HepG2 (cell line): Measurements from ENCODE around the gene MYO5A. TPM values are rescaled to one million over a fixed set of nuclear protein-coding genes. Genes with fewer than 3 reads are reported as not detected.

Experiments
- ATAC-seq: fragments of 200-7000 bp; cut with Tn5 transposase; 3 replicates; pipeline ENCODE4 v1.9.1; 2020; ENCODE audit warnings: mild to moderate bottlenecking, moderate library complexity
- BruUV-seq: library from RNA; stranded (reverse); fragments of 400-500 nt; replicated peaks from 2 replicates; lab custom pipeline; 2021; lab: Mats Ljungman, UMichigan
- CTCF ChIA-PET: fragments of 300-600 bp; formaldehyde crosslinking; extraction: SDS; loops from one replicate; lab custom pipeline; 2021; ENCODE audit warnings: low total read pairs, inconsistent platforms, low intra/inter-chr PET ratio; lab: Yijun Ruan, JAX
- POLR2A ChIA-PET: fragments of 350-600 bp; sonication (Branson Sonifier 250); formaldehyde crosslinking; loops from one replicate; lab custom pipeline; 2020; ENCODE audit warnings: antibody characterized with exemption, inconsistent platforms; lab: Yijun Ruan, JAX
- DNase-seq: peaks from one replicate; pipeline ENCODE4 v3.0.0-alpha.2; 2015; ENCODE audit warnings: low spot score
- FAIRE-seq: peaks from 3 replicates; lab custom pipeline; 2011; peaks lifted over from hg19 to GRCh38; lab: Jason Lieb, UNC
- H2AFZ ChIP-seq: one replicate; pipeline ENCODE4 v1.6.1; 2011; ENCODE audit warnings: low read length, inconsistent platforms
- H3K27ac ChIP-seq: fragments of 300-600 bp; 3 replicates; pipeline ENCODE4 v1.8.0; 2011; ENCODE audit warnings: mixed run types, mild to moderate bottlenecking, mixed read lengths, low read length, inconsistent platforms; ENCODE audit not compliant: insufficient read depth; ENCODE audit errors: extremely low read length
- H3K27me3 ChIP-seq, 2 experiments: fragments of 200-600 bp in 1 of 2; 2 replicates in 1 of 2; 3 replicates in 1 of 2; pipeline versions ENCODE4 v1.6.0 to v1.8.0; 2011; ENCODE audit warnings: low read length in 2 of 2, mild to moderate bottlenecking in 2 of 2, moderate library complexity in 2 of 2, inconsistent platforms in 1 of 2; ENCODE audit not compliant: insufficient read depth in 2 of 2, control insufficient read depth in 1 of 2
- H3K36me3 ChIP-seq, 2 experiments: fragments of 200-600 bp in 1 of 2; replicated peaks in 1 of 2; 2 replicates in 1 of 2; 3 replicates in 1 of 2; pipeline versions ENCODE4 v1.5.1 to v1.8.0; 2011; ENCODE audit warnings: low read length in 2 of 2, inconsistent platforms in 1 of 2; ENCODE audit not compliant: insufficient read depth in 2 of 2, control insufficient read depth in 1 of 2
- H3K4me1 ChIP-seq: 2 replicates; pipeline ENCODE4 v1.5.1; 2012; ENCODE audit warnings: low read length, inconsistent platforms; ENCODE audit not compliant: insufficient read depth
- H3K4me2 ChIP-seq: 2 replicates; pipeline ENCODE4 v1.6.0; 2011; ENCODE audit warnings: low read depth, low read length, inconsistent platforms
- H3K4me3 ChIP-seq, 3 experiments: fragments of 200-600 bp in 1 of 3; sonication (generic), shearing (Covaris generic) in 1 of 3; replicated peaks in 1 of 3; 2 replicates each; pipeline ENCODE4 v1.5.1; 2011 to 2016; ENCODE audit warnings: low read length in 3 of 3, inconsistent platforms in 2 of 3, low read depth in 2 of 3, mild to moderate bottlenecking in 2 of 3, control low read depth in 1 of 3, mixed read lengths in 1 of 3; ENCODE audit not compliant: insufficient read depth in 1 of 3
- H3K79me2 ChIP-seq: one replicate; pipeline ENCODE4 v1.6.1; 2011; ENCODE audit warnings: low read length, inconsistent platforms; ENCODE audit not compliant: insufficient read depth
- H3K9ac ChIP-seq: 2 replicates; pipeline ENCODE4 v1.6.0; 2011; ENCODE audit warnings: mild to moderate bottlenecking, low read depth, low read length, inconsistent platforms; ENCODE audit not compliant: insufficient read depth
- H3K9me3 ChIP-seq: 2 replicates; pipeline ENCODE4 v1.5.1; 2012; ENCODE audit warnings: mild to moderate bottlenecking, low read length
- H4K20me1 ChIP-seq: 2 replicates; pipeline ENCODE4 v1.6.0; 2011; ENCODE audit warnings: inconsistent platforms, mild to moderate bottlenecking, low read length, moderate library complexity; ENCODE audit not compliant: insufficient read depth
- AKAP8 ChIP-seq: sonication (generic); formaldehyde crosslinking; IDR thresholded peaks from 2 replicates; pipeline ENCODE4 v1.5.1; 2020; ENCODE audit warnings: mild to moderate bottlenecking, missing genetic modification reagents
- CHCHD3 ChIP-seq: sonication (generic); formaldehyde crosslinking; IDR thresholded peaks from 2 replicates; pipeline ENCODE4 v1.8.0; 2022; ENCODE audit warnings: mild to moderate bottlenecking, missing genetic modification reagents, moderate library complexity
- EEA1 ChIP-seq: sonication (generic); formaldehyde crosslinking; IDR thresholded peaks from 2 replicates; pipeline ENCODE4 v1.5.1; 2020; ENCODE audit warnings: mild to moderate bottlenecking, missing genetic modification reagents, borderline replicate concordance
- HOXA7 ChIP-seq: sonication (generic); formaldehyde crosslinking; IDR thresholded peaks from 2 replicates; pipeline ENCODE4 v1.8.1; 2022; ENCODE audit warnings: mild to moderate bottlenecking, missing genetic modification reagents, moderate library complexity
- KDM2A ChIP-seq: sonication (generic); formaldehyde crosslinking; IDR thresholded peaks from 2 replicates; pipeline ENCODE4 v1.4.0; 2020; ENCODE audit warnings: low read depth, missing genetic modification reagents, borderline replicate concordance
- MBD4 ChIP-seq: IDR thresholded peaks from 2 replicates; pipeline ENCODE4 v1.6.1; 2012; ENCODE audit warnings: low read length, inconsistent platforms, borderline replicate concordance
- NFKBIZ ChIP-seq: IDR thresholded peaks from 2 replicates; pipeline ENCODE4 v1.6.1; 2018; ENCODE audit warnings: missing genetic modification reagents, missing compliant biosample characterization
- NR3C1 ChIP-seq: sonication (generic); formaldehyde crosslinking; IDR thresholded peaks from 2 replicates; pipeline ENCODE4 v1.4.0; 2020; ENCODE audit warnings: missing genetic modification reagents
- TFAP4 ChIP-seq: sonication (generic); IDR thresholded peaks from 2 replicates; pipeline ENCODE4 v1.6.1; 2016; ENCODE audit warnings: low read depth, borderline replicate concordance
- ZBTB38 ChIP-seq: sonication (generic); formaldehyde crosslinking; IDR thresholded peaks from 2 replicates; pipeline ENCODE4 v1.5.1; 2020; ENCODE audit warnings: mild to moderate bottlenecking, missing genetic modification reagents
- ZFP82 ChIP-seq: sonication (generic); formaldehyde crosslinking; IDR thresholded peaks from 2 replicates; pipeline ENCODE4 v1.5.1; 2020; ENCODE audit warnings: mild to moderate bottlenecking, missing genetic modification reagents, borderline replicate concordance
- ZNF292 ChIP-seq: sonication (generic); formaldehyde crosslinking; IDR thresholded peaks from 2 replicates; pipeline ENCODE4 v1.8.1; 2022; ENCODE audit warnings: mild to moderate bottlenecking, low read depth, missing genetic modification reagents, borderline replicate concordance
- ZNF33A ChIP-seq: sonication (generic); formaldehyde crosslinking; IDR thresholded peaks from 2 replicates; pipeline ENCODE4 v1.5.1; 2020; ENCODE audit warnings: missing genetic modification reagents, mild to moderate bottlenecking, moderate library complexity, borderline replicate concordance
- WGBS: methylation state at CpG from one replicate; pipeline ENCODE4 v1.1.6; 2017; ENCODE audit warnings: low lambda C conversion rate; 5-methylcytosine and 5-hydroxymethylcytosine counted together
- in situ Hi-C: cut with HindIII; loops from 2 replicates; pipeline ENCODE4 v1.10.0; 2017; ENCODE audit warnings: low pct_unique_long_range_greater_than_20kb; ENCODE audit not compliant: extremely low pct_ligation_motif_present
- intact Hi-C: fragments of 100-400 bp; cut with micrococcal nuclease; formaldehyde crosslinking; loops from one replicate; pipeline ENCODE4 v1.10.0; 2022; ENCODE audit not compliant: unreplicated experiment
- polyA plus RNA-seq, 8 experiments: library from polyadenylated mRNA; depleted of rRNA in 3 of 8; stranded (reverse) in 7 of 8; unstranded in 1 of 8; fragments of >200 nt; fragmentation: Illumina TruSeq in 4 of 8; extraction: Trizol in 4 of 8; gene quantifications; 2 replicates each; pipeline versions ENCODE4 v1.2.1 to v1.2.3, GENCODE V29; 2011 to 2016; ENCODE audit warnings: low read depth in 4 of 8, missing spikeins in 1 of 8, mixed read lengths in 1 of 8; ENCODE audit not compliant: insufficient read depth in 1 of 8
- total RNA-seq, 5 experiments: library from RNA; depleted of rRNA; stranded (reverse); fragments of >200 nt; fragmentation: Illumina TruSeq; extraction: Trizol; gene quantifications; 2 replicates each; pipeline ENCODE4 v1.2.3, GENCODE V29; 2016; ENCODE audit warnings: low read depth in 1 of 5
- TF ChIP-seq, protein P1 (sequence below): sonication (generic); formaldehyde crosslinking; conservative IDR thresholded peaks from 2 replicates; pipeline ENCODE4 v1.8.1; 2023; ENCODE audit warnings: missing genetic modification reagents

The MYO5A gene
- total and polyA plus RNA-seq, 2 of the 13 experiments (the other 11 are each of a cell fraction or from before 2014, with no cell fraction given) = 2.8 to 4.8 TPM

DNA sequence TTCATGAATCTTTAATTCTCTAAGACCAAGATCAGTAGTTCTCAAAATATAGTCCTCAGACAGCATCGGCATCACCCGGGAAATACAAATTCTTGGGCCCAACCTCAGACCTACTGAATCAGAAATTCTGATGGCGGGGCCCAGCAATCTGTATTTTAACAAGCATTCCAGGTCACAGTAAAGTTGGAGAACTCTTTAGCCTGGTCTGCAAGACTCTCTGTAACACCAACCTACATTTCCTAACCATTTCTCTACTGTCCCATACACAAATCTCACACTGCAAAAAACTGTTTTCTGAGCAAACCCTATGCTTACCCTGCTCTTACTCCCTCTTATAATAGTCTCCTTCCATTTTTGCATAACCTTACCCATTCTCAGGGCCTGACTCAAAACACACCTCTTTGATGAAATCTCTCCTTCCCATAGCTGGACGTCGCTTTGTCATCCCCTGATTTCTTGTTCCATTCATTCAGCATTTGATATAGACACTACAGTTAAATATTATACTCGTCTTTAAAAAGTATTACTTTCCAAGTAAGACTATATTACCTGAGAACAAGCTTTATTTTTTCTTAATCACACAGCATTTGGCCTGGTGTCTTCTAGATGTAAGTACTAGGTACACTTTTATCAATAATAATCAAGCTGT lies 149.8 kb downstream of the MYO5A start:
- no peaks in the 10 kb centered on the region for H4K20me1 ChIP-seq
- ATAC-seq = no peak
- no peaks in the 10 kb centered on the region for H3K36me3 ChIP-seq
- H2AFZ ChIP-seq = no peak overlapping the region
- DNase-seq = no peak
- in situ Hi-C loops = no loop called here
- no peak overlapping the region for H3K4me2 ChIP-seq
- no peak overlapping the region for H3K27ac ChIP-seq
- H3K9me3 ChIP-seq = no peaks in the 10 kb centered on the region
- CTCF ChIA-PET = no interaction called here
- H3K4me1 ChIP-seq = no peaks in the 10 kb centered on the region
- POLR2A ChIA-PET = no interaction called here
- H3K9ac ChIP-seq = no peak overlapping the region
- H3K79me2 ChIP-seq = no peaks in the 10 kb centered on the region
- WGBS = 87% methylated on average over 6 of the region's 6 CpGs
- TF ChIP-seq TFAP4 = no peak
- no peak for TF ChIP-seq MBD4
- no peak for TF ChIP-seq HOXA7 (CRISPR knock-in tag)
- TF ChIP-seq ZNF33A (CRISPR knock-in tag) = no peak
- no peak for TF ChIP-seq CHCHD3 (CRISPR knock-in tag)
- TF ChIP-seq EEA1 (CRISPR knock-in tag) = no peak
- no peak for TF ChIP-seq NR3C1
- TF ChIP-seq AKAP8 (CRISPR knock-in tag) = no peak
- TF ChIP-seq, protein P1, sequence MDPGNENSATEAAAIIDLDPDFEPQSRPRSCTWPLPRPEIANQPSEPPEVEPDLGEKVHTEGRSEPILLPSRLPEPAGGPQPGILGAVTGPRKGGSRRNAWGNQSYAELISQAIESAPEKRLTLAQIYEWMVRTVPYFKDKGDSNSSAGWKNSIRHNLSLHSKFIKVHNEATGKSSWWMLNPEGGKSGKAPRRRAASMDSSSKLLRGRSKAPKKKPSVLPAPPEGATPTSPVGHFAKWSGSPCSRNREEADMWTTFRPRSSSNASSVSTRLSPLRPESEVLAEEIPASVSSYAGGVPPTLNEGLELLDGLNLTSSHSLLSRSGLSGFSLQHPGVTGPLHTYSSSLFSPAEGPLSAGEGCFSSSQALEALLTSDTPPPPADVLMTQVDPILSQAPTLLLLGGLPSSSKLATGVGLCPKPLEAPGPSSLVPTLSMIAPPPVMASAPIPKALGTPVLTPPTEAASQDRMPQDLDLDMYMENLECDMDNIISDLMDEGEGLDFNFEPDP (CRISPR knock-in tag) = no peak
- no peak for TF ChIP-seq ZFP82
- TF ChIP-seq KDM2A = no peak
- no peak for TF ChIP-seq NFKBIZ (CRISPR knock-in tag)
- no peak for TF ChIP-seq ZNF292 (CRISPR knock-in tag)
- no peak for TF ChIP-seq ZBTB38 (CRISPR knock-in tag)
- intact Hi-C loops = no loop called here
- H3K27me3 ChIP-seq = no peaks in the 10 kb centered on the region
- no peak overlapping the region for H3K4me3 ChIP-seq
- no TSS peak for BruUV-seq
- FAIRE-seq = no peak
